Measurements from ENCODE around the gene CBX1.

DNA sequence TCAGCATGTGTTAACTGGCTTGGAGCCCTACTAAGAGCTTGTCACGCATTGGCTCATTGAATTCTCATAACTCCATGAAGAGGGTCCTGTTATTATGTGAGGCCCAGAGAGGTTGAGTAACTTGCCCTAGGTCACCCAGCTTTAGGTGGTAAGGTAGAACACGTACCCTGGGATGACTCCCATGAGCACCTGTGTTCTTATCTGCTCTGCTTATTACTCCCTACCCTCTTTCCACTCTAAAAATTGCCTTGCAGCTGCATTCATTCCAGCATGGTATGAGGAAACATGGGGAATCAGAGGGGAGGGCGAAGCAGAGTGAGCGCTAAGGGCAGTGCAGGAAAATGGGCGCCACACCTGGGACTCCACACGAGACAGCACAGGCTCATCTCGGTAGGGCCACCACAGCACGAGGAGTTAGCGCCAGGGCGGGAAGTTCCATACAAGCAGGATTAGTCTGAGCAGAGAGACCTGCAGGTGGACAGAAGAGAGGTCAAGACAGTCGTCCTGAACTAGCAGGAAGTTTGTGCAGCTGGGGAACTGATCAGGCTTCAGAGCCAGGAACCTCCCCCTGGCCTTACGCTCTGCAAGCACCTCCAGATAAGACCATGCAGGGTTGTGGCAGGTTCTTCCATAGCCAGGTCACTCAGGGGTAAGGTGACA is 73.8 kb downstream of the CBX1 start:
- TF ChIP-seq, protein P1, sequence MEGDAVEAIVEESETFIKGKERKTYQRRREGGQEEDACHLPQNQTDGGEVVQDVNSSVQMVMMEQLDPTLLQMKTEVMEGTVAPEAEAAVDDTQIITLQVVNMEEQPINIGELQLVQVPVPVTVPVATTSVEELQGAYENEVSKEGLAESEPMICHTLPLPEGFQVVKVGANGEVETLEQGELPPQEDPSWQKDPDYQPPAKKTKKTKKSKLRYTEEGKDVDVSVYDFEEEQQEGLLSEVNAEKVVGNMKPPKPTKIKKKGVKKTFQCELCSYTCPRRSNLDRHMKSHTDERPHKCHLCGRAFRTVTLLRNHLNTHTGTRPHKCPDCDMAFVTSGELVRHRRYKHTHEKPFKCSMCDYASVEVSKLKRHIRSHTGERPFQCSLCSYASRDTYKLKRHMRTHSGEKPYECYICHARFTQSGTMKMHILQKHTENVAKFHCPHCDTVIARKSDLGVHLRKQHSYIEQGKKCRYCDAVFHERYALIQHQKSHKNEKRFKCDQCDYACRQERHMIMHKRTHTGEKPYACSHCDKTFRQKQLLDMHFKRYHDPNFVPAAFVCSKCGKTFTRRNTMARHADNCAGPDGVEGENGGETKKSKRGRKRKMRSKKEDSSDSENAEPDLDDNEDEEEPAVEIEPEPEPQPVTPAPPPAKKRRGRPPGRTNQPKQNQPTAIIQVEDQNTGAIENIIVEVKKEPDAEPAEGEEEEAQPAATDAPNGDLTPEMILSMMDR (conservative IDR thresholded peaks at IDR 0.05; ENCODE audit: low read length): no peak
- TF ChIP-seq EZH2phosphoT487 (IDR thresholded peaks at IDR 0.05; ENCODE audit: borderline replicate concordance): no peak
